HepG2 (cell line): Measurements from ENCODE around the gene PPA1. TPM values are rescaled to one million over a fixed set of nuclear protein-coding genes. Genes with fewer than 3 reads are reported as not detected.

Experiments used
- CENPT ChIP-seq: sonication (generic); formaldehyde crosslinking; IDR thresholded peaks from 2 replicates; pipeline ENCODE4 v1.8.0; 2022; ENCODE audit warnings: low read depth, mild to moderate bottlenecking, moderate library complexity, missing genetic modification reagents
- HDAC1 ChIP-seq: sonication (generic); formaldehyde crosslinking; IDR thresholded peaks from 2 replicates; pipeline ENCODE4 v1.5.1; 2020; ENCODE audit warnings: mild to moderate bottlenecking, missing genetic modification reagents
- KLF6 ChIP-seq: IDR thresholded peaks from 2 replicates; pipeline ENCODE4 v1.8.0; 2016; ENCODE audit warnings: missing biosample characterization, missing genetic modification reagents
- PATZ1 ChIP-seq: sonication (generic); formaldehyde crosslinking; IDR thresholded peaks from 2 replicates; pipeline ENCODE4 v1.4.0; 2020; ENCODE audit warnings: missing genetic modification reagents
- PLSCR1 ChIP-seq: sonication (generic); formaldehyde crosslinking; IDR thresholded peaks from 2 replicates; pipeline ENCODE4 v1.5.0; 2020; ENCODE audit warnings: missing genetic modification reagents, mild to moderate bottlenecking, borderline replicate concordance
- RCOR2 ChIP-seq: IDR thresholded peaks from 2 replicates; pipeline ENCODE4 v1.6.1; 2016; ENCODE audit warnings: missing biosample characterization, missing genetic modification reagents
- REXO4 ChIP-seq: sonication (generic); formaldehyde crosslinking; IDR thresholded peaks from 2 replicates; pipeline ENCODE4 v1.8.0; 2022; ENCODE audit warnings: missing genetic modification reagents, mild to moderate bottlenecking, borderline replicate concordance
- RNF2 ChIP-seq: fragments of 450-650 bp; conservative IDR thresholded peaks from 2 replicates; pipeline ENCODE4 v1.6.1; 2016; ENCODE audit warnings: low read depth
- ZNF138 ChIP-seq: sonication (generic); formaldehyde crosslinking; IDR thresholded peaks from 2 replicates; pipeline ENCODE4 v1.5.0; 2020; ENCODE audit warnings: mild to moderate bottlenecking, low read depth, missing genetic modification reagents
- ZNF354B ChIP-seq: sonication (generic); formaldehyde crosslinking; IDR thresholded peaks from 2 replicates; pipeline ENCODE4 v1.8.0; 2022; ENCODE audit warnings: mild to moderate bottlenecking, missing genetic modification reagents
- ZNF768 ChIP-seq: sonication (generic); formaldehyde crosslinking; IDR thresholded peaks from 2 replicates; pipeline ENCODE4 v1.4.0; 2020; ENCODE audit warnings: missing genetic modification reagents
- polyA plus RNA-seq, 8 experiments: library from polyadenylated mRNA; depleted of rRNA in 3 of 8; stranded (reverse) in 7 of 8; unstranded in 1 of 8; fragments of >200 nt; fragmentation: Illumina TruSeq in 4 of 8; extraction: Trizol in 4 of 8; gene quantifications; 2 replicates each; pipeline versions ENCODE4 v1.2.1 to v1.2.3, GENCODE V29; 2011 to 2016; ENCODE audit warnings: low read depth in 4 of 8, missing spikeins in 1 of 8, mixed read lengths in 1 of 8; ENCODE audit not compliant: insufficient read depth in 1 of 8
- total RNA-seq, 5 experiments: library from RNA; depleted of rRNA; stranded (reverse); fragments of >200 nt; fragmentation: Illumina TruSeq; extraction: Trizol; gene quantifications; 2 replicates each; pipeline ENCODE4 v1.2.3, GENCODE V29; 2016; ENCODE audit warnings: low read depth in 1 of 5
- TF ChIP-seq, protein P1 (sequence below): fragments of 450-650 bp; IDR thresholded peaks from 2 replicates; pipeline ENCODE4 v1.6.1; 2016
- TF ChIP-seq, protein P2 (sequence below): sonication (generic); formaldehyde crosslinking; IDR thresholded peaks from 2 replicates; pipeline ENCODE4 v1.4.0; 2020; ENCODE audit warnings: missing genetic modification reagents
- TF ChIP-seq, protein P3 (sequence below): sonication (generic); formaldehyde crosslinking; IDR thresholded peaks from 2 replicates; pipeline ENCODE4 v1.4.0; 2020; ENCODE audit warnings: missing genetic modification reagents
- TF ChIP-seq, protein P4 (sequence below): sonication (generic); formaldehyde crosslinking; IDR thresholded peaks from 2 replicates; pipeline ENCODE4 v1.4.0; 2020; ENCODE audit warnings: missing genetic modification reagents

The PPA1 gene
- total and polyA plus RNA-seq, 2 of the 13 experiments (the other 11 are each of a cell fraction or from before 2014, with no cell fraction given) = 136 to 250 TPM

GRCh38 chr10:70233109-70233938 is at the start of gene PPA1 (continued):
- TF ChIP-seq, protein P1, sequence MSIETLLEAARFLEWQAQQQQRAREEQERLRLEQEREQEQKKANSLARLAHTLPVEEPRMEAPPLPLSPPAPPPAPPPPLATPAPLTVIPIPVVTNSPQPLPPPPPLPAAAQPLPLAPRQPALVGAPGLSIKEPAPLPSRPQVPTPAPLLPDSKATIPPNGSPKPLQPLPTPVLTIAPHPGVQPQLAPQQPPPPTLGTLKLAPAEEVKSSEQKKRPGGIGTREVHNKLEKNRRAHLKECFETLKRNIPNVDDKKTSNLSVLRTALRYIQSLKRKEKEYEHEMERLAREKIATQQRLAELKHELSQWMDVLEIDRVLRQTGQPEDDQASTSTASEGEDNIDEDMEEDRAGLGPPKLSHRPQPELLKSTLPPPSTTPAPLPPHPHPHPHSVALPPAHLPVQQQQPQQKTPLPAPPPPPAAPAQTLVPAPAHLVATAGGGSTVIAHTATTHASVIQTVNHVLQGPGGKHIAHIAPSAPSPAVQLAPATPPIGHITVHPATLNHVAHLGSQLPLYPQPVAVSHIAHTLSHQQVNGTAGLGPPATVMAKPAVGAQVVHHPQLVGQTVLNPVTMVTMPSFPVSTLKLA = peak; percentile 70
- peak; percentile 79 for TF ChIP-seq RNF2
- peak; percentile 91 for TF ChIP-seq ZNF768 (CRISPR knock-in tag)
- 0 out of 2 replicates have a peak, but pooled peaks have one; percentile 41 for TF ChIP-seq CENPT (CRISPR knock-in tag)
- TF ChIP-seq ZNF138 (CRISPR knock-in tag) = no peak; the same call in none of the 2 replicates
- TF ChIP-seq, protein P2, sequence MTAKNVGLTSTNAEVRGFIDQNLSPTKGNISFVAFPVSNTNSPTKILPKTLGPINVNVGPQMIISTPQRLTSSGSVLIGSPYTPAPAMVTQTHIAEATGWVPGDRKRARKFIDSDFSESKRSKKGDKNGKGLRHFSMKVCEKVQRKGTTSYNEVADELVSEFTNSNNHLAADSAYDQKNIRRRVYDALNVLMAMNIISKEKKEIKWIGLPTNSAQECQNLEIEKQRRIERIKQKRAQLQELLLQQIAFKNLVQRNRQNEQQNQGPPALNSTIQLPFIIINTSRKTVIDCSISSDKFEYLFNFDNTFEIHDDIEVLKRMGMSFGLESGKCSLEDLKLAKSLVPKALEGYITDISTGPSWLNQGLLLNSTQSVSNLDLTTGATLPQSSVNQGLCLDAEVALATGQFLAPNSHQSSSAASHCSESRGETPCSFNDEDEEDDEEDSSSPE (CRISPR knock-in tag) = peak; percentile 84
- no peak for TF ChIP-seq REXO4 (CRISPR knock-in tag)
- no peak for TF ChIP-seq ZNF354B (CRISPR knock-in tag)
- TF ChIP-seq HDAC1 (CRISPR knock-in tag) = peak; percentile 69
- TF ChIP-seq RCOR2 (CRISPR knock-in tag) = no peak
- TF ChIP-seq, protein P3, sequence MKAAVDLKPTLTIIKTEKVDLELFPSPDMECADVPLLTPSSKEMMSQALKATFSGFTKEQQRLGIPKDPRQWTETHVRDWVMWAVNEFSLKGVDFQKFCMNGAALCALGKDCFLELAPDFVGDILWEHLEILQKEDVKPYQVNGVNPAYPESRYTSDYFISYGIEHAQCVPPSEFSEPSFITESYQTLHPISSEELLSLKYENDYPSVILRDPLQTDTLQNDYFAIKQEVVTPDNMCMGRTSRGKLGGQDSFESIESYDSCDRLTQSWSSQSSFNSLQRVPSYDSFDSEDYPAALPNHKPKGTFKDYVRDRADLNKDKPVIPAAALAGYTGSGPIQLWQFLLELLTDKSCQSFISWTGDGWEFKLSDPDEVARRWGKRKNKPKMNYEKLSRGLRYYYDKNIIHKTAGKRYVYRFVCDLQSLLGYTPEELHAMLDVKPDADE = no peak
- 0 out of 2 replicates have a peak, but pooled peaks have one; percentile 57 for TF ChIP-seq PLSCR1 (CRISPR knock-in tag)
- TF ChIP-seq, protein P4, sequence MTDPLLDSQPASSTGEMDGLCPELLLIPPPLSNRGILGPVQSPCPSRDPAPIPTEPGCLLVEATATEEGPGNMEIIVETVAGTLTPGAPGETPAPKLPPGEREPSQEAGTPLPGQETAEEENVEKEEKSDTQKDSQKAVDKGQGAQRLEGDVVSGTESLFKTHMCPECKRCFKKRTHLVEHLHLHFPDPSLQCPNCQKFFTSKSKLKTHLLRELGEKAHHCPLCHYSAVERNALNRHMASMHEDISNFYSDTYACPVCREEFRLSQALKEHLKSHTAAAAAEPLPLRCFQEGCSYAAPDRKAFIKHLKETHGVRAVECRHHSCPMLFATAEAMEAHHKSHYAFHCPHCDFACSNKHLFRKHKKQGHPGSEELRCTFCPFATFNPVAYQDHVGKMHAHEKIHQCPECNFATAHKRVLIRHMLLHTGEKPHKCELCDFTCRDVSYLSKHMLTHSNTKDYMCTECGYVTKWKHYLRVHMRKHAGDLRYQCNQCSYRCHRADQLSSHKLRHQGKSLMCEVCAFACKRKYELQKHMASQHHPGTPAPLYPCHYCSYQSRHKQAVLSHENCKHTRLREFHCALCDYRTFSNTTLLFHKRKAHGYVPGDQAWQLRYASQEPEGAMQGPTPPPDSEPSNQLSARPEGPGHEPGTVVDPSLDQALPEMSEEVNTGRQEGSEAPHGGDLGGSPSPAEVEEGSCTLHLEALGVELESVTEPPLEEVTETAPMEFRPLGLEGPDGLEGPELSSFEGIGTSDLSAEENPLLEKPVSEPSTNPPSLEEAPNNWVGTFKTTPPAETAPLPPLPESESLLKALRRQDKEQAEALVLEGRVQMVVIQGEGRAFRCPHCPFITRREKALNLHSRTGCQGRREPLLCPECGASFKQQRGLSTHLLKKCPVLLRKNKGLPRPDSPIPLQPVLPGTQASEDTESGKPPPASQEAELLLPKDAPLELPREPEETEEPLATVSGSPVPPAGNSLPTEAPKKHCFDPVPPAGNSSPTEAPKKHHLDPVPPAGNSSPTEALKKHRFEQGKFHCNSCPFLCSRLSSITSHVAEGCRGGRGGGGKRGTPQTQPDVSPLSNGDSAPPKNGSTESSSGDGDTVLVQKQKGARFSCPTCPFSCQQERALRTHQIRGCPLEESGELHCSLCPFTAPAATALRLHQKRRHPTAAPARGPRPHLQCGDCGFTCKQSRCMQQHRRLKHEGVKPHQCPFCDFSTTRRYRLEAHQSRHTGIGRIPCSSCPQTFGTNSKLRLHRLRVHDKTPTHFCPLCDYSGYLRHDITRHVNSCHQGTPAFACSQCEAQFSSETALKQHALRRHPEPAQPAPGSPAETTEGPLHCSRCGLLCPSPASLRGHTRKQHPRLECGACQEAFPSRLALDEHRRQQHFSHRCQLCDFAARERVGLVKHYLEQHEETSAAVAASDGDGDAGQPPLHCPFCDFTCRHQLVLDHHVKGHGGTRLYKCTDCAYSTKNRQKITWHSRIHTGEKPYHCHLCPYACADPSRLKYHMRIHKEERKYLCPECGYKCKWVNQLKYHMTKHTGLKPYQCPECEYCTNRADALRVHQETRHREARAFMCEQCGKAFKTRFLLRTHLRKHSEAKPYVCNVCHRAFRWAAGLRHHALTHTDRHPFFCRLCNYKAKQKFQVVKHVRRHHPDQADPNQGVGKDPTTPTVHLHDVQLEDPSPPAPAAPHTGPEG (CRISPR knock-in tag) = peak; percentile 93
- TF ChIP-seq KLF6 (CRISPR knock-in tag) = peak; percentile 89
- peak; percentile 91 for TF ChIP-seq PATZ1
